H1 (cell line): ENCODE data around the gene COL11A1. TPM values are rescaled to one million over a fixed set of nuclear protein-coding genes. Genes with fewer than 3 reads are reported as not detected.

Experiments
- CTCF ChIA-PET: fragments of 300-600 bp; sonication (Branson Sonifier 250); formaldehyde crosslinking; loops from one replicate; lab custom pipeline; 2021; ENCODE audit not compliant: partially characterized antibody; lab: Charles Lee
- POLR2A ChIA-PET: fragments of 300-600 bp; sonication (Branson Sonifier 250); formaldehyde crosslinking; loops from one replicate; lab custom pipeline; 2021; ENCODE audit warnings: inconsistent platforms; ENCODE audit not compliant: partially characterized antibody; lab: Charles Lee
- DNase-seq, 2 experiments: peaks; one replicate each; pipeline versions ENCODE4 v3.0.0 to v3.0.0-alpha.2; 2010 to 2022; ENCODE audit warnings: low spot score in 2 of 2, low read depth in 1 of 2, mixed read lengths in 1 of 2
- FAIRE-seq: peaks from 2 replicates; lab custom pipeline; 2011; peaks lifted over from hg19 to GRCh38; lab: Jason Lieb, UNC
- H2AFZ ChIP-seq: 2 replicates; pipeline ENCODE4 v1.8.1; 2012; ENCODE audit warnings: low read length, inconsistent platforms
- H2AK5ac ChIP-seq: 2 replicates; pipeline ENCODE4 v1.6.1; 2013; ENCODE audit warnings: low read depth, low read length
- H2BK120ac ChIP-seq: replicated peaks from 2 replicates; pipeline ENCODE3; 2013; ENCODE audit warnings: low read depth, low read length, inconsistent platforms
- H2BK12ac ChIP-seq: 2 replicates; pipeline ENCODE4 v1.6.1; 2013; ENCODE audit warnings: low read depth, low read length
- H2BK15ac ChIP-seq: 2 replicates; pipeline ENCODE4 v1.6.1; 2013; ENCODE audit warnings: low read length
- H2BK20ac ChIP-seq: 2 replicates; pipeline ENCODE4 v1.6.1; 2013; ENCODE audit warnings: low read length
- H2BK5ac ChIP-seq: 2 replicates; pipeline ENCODE4 v1.6.1; 2013; ENCODE audit warnings: low read depth, low read length
- H3K14ac ChIP-seq: 2 replicates; pipeline ENCODE4 v1.6.1; 2013; ENCODE audit warnings: inconsistent platforms; ENCODE audit not compliant: insufficient read length
- H3K18ac ChIP-seq: 2 replicates; pipeline ENCODE4 v1.6.1; 2013; ENCODE audit warnings: low read length; ENCODE audit errors: extremely low read depth
- H3K23ac ChIP-seq: 2 replicates; pipeline ENCODE4 v1.6.1; 2013; ENCODE audit warnings: inconsistent platforms; ENCODE audit not compliant: insufficient read length
- H3K23me2 ChIP-seq: 2 replicates; pipeline ENCODE4 v1.6.1; 2013; ENCODE audit warnings: low read depth, low read length
- H3K27ac ChIP-seq: 2 replicates; pipeline ENCODE4 v1.6.1; 2011; ENCODE audit warnings: low read depth, low read length, inconsistent platforms
- H3K27me3 ChIP-seq, 4 experiments: replicated peaks in 1 of 4; 1 replicate in 1 of 4; 2 replicates in 3 of 4; pipeline versions ENCODE4 v1.6.1 to v1.8.1; 2011 to 2013; ENCODE audit warnings: low read length in 3 of 4, mild to moderate bottlenecking in 3 of 4, inconsistent platforms in 2 of 4, mixed read lengths in 2 of 4, moderate library complexity in 1 of 4; ENCODE audit not compliant: control insufficient read depth in 3 of 4, insufficient read depth in 3 of 4; ENCODE audit errors: extremely low read depth in 1 of 4
- H3K36me3 ChIP-seq, 4 experiments: 2 replicates each; pipeline versions ENCODE4 v1.6.1 to v1.8.1; 2011 to 2013; ENCODE audit warnings: mild to moderate bottlenecking in 4 of 4, low read length in 3 of 4, moderate library complexity in 2 of 4, control low read depth in 1 of 4, inconsistent platforms in 1 of 4; ENCODE audit not compliant: insufficient read depth in 4 of 4, control insufficient read depth in 2 of 4
- H3K4ac ChIP-seq: replicated peaks from 2 replicates; pipeline ENCODE3; 2013; ENCODE audit warnings: low read length, low read depth, mixed read lengths, inconsistent platforms; ENCODE audit not compliant: insufficient read length
- H3K4me1 ChIP-seq, 4 experiments: replicated peaks in 1 of 4; 1 replicate in 1 of 4; 2 replicates in 3 of 4; pipeline versions ENCODE4 v1.6.1 to v1.8.1; 2011 to 2013; ENCODE audit warnings: low read length in 3 of 4, inconsistent platforms in 2 of 4, mixed read lengths in 1 of 4; ENCODE audit not compliant: insufficient read depth in 4 of 4, control insufficient read depth in 3 of 4
- H3K4me2 ChIP-seq, 2 experiments: 2 replicates each; pipeline versions ENCODE4 v1.6.1 to v1.8.1; 2011 to 2013; ENCODE audit warnings: low read depth in 2 of 2, low read length in 2 of 2, control low read depth in 1 of 2, inconsistent platforms in 1 of 2, mild to moderate bottlenecking in 1 of 2; ENCODE audit not compliant: insufficient read depth in 1 of 2
- H3K4me3 ChIP-seq, 4 experiments: fragments of 200-600, 300-600 bp in 1 of 4; sonication (generic), shearing (Covaris generic), sonication (Bioruptor Twin) in 1 of 4; 2 replicates each; pipeline versions ENCODE4 v1.5.1 to v1.8.1; 2011 to 2016; ENCODE audit warnings: low read length in 4 of 4, low read depth in 3 of 4, control low read depth in 2 of 4, inconsistent platforms in 2 of 4, mild to moderate bottlenecking in 2 of 4, mixed read lengths in 1 of 4, moderate library complexity in 1 of 4; ENCODE audit not compliant: insufficient read depth in 2 of 4; ENCODE audit errors: extremely low read depth in 1 of 4
- H3K56ac ChIP-seq: replicated peaks from 2 replicates; pipeline ENCODE3; 2013; ENCODE audit warnings: low read depth, mild to moderate bottlenecking, mixed read lengths, low read length, inconsistent platforms; ENCODE audit not compliant: insufficient read length
- H3K79me1 ChIP-seq: 2 replicates; pipeline ENCODE4 v1.6.1; 2013; ENCODE audit warnings: low read depth, low read length, control low read depth
- H3K79me2 ChIP-seq, 2 experiments: 2 replicates each; pipeline versions ENCODE4 v1.6.1 to v1.8.1; 2012 to 2013; ENCODE audit warnings: low read length in 2 of 2, mild to moderate bottlenecking in 2 of 2, inconsistent platforms in 1 of 2; ENCODE audit not compliant: insufficient read depth in 2 of 2, control insufficient read depth in 1 of 2
- H3K9ac ChIP-seq, 4 experiments: replicated peaks in 1 of 4; 1 replicate in 1 of 4; 2 replicates in 3 of 4; pipeline versions ENCODE4 v1.6.1 to v1.8.1; 2011 to 2013; ENCODE audit warnings: low read depth in 3 of 4, low read length in 3 of 4, control low read depth in 2 of 4, mild to moderate bottlenecking in 2 of 4, moderate library complexity in 2 of 4, inconsistent platforms in 1 of 4; ENCODE audit errors: extremely low read depth in 1 of 4
- H3K9me3 ChIP-seq, 2 experiments: 2 replicates each; pipeline versions ENCODE4 v1.6.1 to v1.8.1; 2012 to 2013; ENCODE audit warnings: mild to moderate bottlenecking in 2 of 2, moderate library complexity in 2 of 2, control low read depth in 1 of 2, inconsistent platforms in 1 of 2, low read depth in 1 of 2, low read length in 1 of 2, mixed read lengths in 1 of 2; ENCODE audit not compliant: insufficient read depth in 2 of 2
- H4K20me1 ChIP-seq, 2 experiments: replicated peaks in 1 of 2; 2 replicates each; pipeline versions ENCODE3 to v1.8.1; 2011 to 2013; ENCODE audit warnings: inconsistent platforms in 2 of 2, low read length in 2 of 2, mild to moderate bottlenecking in 1 of 2; ENCODE audit not compliant: insufficient read depth in 2 of 2, control insufficient read depth in 1 of 2
- H4K5ac ChIP-seq: 2 replicates; pipeline ENCODE4 v1.6.1; 2013; ENCODE audit warnings: low read length, low read depth, mixed read lengths, inconsistent platforms; ENCODE audit not compliant: insufficient read length
- H4K8ac ChIP-seq: 2 replicates; pipeline ENCODE4 v1.8.0; 2013; ENCODE audit warnings: mild to moderate bottlenecking, moderate library complexity, low read length, inconsistent platforms; ENCODE audit not compliant: insufficient read depth; ENCODE audit errors: extremely low read depth
- H4K91ac ChIP-seq: replicated peaks from 2 replicates; pipeline ENCODE3; 2013; ENCODE audit warnings: low read length, mixed read lengths, inconsistent platforms; ENCODE audit not compliant: insufficient read length
- ATF2 ChIP-seq: IDR thresholded peaks from 2 replicates; pipeline ENCODE4 v1.6.1; 2012; ENCODE audit warnings: low read length, inconsistent platforms
- HDAC6 ChIP-seq: IDR thresholded peaks from one replicate; pipeline ENCODE4 v1.7.1; 2012; ENCODE audit warnings: low read depth, mild to moderate bottlenecking, inconsistent platforms, low read length, moderate library complexity
- POLR2A ChIP-seq, 2 experiments: IDR thresholded peaks; 1 replicate in 1 of 2; 2 replicates in 1 of 2; pipeline ENCODE4 v1.6.1; 2011; ENCODE audit warnings: low read depth in 2 of 2, low read length in 2 of 2, mild to moderate bottlenecking in 2 of 2; ENCODE audit errors: control extremely low read depth in 1 of 2
- polyA plus RNA-seq, 7 experiments: library from polyadenylated mRNA; depleted of rRNA in 3 of 7; stranded (reverse) in 5 of 7; unstranded in 2 of 7; fragments of >200 nt in 5 of 7; fragments of 200-250 nt in 2 of 7; gene quantifications; 1 replicate in 5 of 7; 2 replicates in 1 of 7; 4 replicates in 1 of 7; pipeline versions ENCODE4 v1.2.1 to v1.2.3, GENCODE V29; 2011 to 2013; ENCODE audit warnings: missing spikeins in 2 of 7, mixed read lengths in 2 of 7
- total RNA-seq: library from RNA; stranded (reverse); fragmentation: NEBNext Ultra II Directional; extraction: Animal tissue kit (Norgen Biotek cat#: 25700); gene quantifications from 2 replicates; pipeline ENCODE4 v1.2.1, GENCODE V29; 2021

The COL11A1 gene
- total and polyA plus RNA-seq, 2 of the 8 experiments (the other 6 are each of a cell fraction or from before 2014, with no cell fraction given) = 4.0 to 27.9 TPM

GRCh38 chr1:102977292-102977691 is 131.0 kb downstream of the COL11A1 start:
- CTCF ChIA-PET = no interaction called here
- H3K14ac ChIP-seq = no peak overlapping the region
- H3K23me2 ChIP-seq = no peaks in the 10 kb centered on the region
- H3K4me2 ChIP-seq = no peak overlapping the region
- no peak overlapping the region for H2AFZ ChIP-seq
- H3K4me3 ChIP-seq = no peak overlapping the region
- H3K27ac ChIP-seq = no peak overlapping the region
- POLR2A ChIA-PET = no interaction called here
- no peaks in the 10 kb centered on the region for H3K79me1 ChIP-seq
- H3K56ac ChIP-seq = no peak overlapping the region
- no peak overlapping the region for H2BK20ac ChIP-seq
- H2AK5ac ChIP-seq = no peak overlapping the region
- no peak overlapping the region for H2BK5ac ChIP-seq
- H3K27me3 ChIP-seq = no peaks in the 10 kb centered on the region
- H3K9me3 ChIP-seq = no peaks in the 10 kb centered on the region
- H3K18ac ChIP-seq = no peak overlapping the region
- H4K8ac ChIP-seq = no peak overlapping the region
- no peak overlapping the region for H3K23ac ChIP-seq
- no peak overlapping the region for H2BK12ac ChIP-seq
- FAIRE-seq = no peak
- no peaks in the 10 kb centered on the region; a peak in 1 of 8 replicates for H3K36me3 ChIP-seq
- no peak overlapping the region for H2BK120ac ChIP-seq
- H4K91ac ChIP-seq = no peak overlapping the region
- H3K79me2 ChIP-seq = no peaks in the 10 kb centered on the region
- H3K4me1 ChIP-seq = no peaks in the 10 kb centered on the region
- no peak for DNase-seq
- no peak overlapping the region for H2BK15ac ChIP-seq
- no peak overlapping the region for H3K9ac ChIP-seq
- H4K20me1 ChIP-seq = no peaks in the 10 kb centered on the region
- no peak overlapping the region for H3K4ac ChIP-seq
- no peak overlapping the region for H4K5ac ChIP-seq
- TF ChIP-seq POLR2A (IDR thresholded peaks at IDR 0.05; ENCODE audit: control extremely low read depth in 1 of 2, low read depth in 2 of 2, low read length in 2 of 2) = no peak
- no peak for TF ChIP-seq ATF2
- TF ChIP-seq HDAC6 = no peak
